ENCODE data around the gene STAM2.
"Not testable (repeated sequence)": the region's sequence is repeated elsewhere in the genome, so short reads cannot be mapped to it uniquely, and the experiment has no call there.

STAM2 gene

DNA sequence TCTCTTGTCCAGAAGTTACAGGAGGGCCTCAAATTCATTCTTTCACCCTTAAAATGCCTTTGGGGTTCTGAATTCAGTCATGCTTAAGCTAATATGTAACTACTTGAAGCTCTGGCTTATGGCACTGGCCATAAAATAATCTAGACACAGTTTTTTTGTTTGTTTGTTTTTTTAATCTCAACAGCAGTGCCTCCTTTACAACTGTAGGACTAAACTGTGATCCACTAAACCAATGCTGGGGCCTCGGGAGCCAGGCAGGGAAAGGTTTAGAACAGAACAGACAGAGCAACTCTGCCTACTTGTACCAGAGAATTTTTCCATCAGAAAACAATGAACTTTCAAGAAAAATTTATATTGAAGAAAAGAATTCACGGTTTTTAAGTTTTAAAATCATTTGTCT lies 1.7 kb downstream of the STAM2 start:
- TF ChIP-seq EZH2 (optimal IDR thresholded peaks at IDR 0.05; ENCODE audit: low read depth, low read length) = no peak
- TF ChIP-seq, protein P1, sequence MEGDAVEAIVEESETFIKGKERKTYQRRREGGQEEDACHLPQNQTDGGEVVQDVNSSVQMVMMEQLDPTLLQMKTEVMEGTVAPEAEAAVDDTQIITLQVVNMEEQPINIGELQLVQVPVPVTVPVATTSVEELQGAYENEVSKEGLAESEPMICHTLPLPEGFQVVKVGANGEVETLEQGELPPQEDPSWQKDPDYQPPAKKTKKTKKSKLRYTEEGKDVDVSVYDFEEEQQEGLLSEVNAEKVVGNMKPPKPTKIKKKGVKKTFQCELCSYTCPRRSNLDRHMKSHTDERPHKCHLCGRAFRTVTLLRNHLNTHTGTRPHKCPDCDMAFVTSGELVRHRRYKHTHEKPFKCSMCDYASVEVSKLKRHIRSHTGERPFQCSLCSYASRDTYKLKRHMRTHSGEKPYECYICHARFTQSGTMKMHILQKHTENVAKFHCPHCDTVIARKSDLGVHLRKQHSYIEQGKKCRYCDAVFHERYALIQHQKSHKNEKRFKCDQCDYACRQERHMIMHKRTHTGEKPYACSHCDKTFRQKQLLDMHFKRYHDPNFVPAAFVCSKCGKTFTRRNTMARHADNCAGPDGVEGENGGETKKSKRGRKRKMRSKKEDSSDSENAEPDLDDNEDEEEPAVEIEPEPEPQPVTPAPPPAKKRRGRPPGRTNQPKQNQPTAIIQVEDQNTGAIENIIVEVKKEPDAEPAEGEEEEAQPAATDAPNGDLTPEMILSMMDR (IDR thresholded peaks at IDR 0.05; ENCODE audit: low read length) = no peak
- TF ChIP-seq EZH2phosphoT487 (IDR thresholded peaks at IDR 0.05; ENCODE audit: low read length) = no peak
- Histone ChIP-seq H3K36me3 (replicated peaks; ENCODE audit: insufficient read depth, low read length) (no peaks in the 10 kb centered on the region), H3K79me2 (ENCODE audit: low read length) (peaks cover 58% of the 10 kb centered on the region), H3K4me3 (ENCODE audit: low read length) (no peak overlapping the region), H3K27ac (ENCODE audit: low read length) (no peak overlapping the region), H4K20me1 (ENCODE audit: insufficient read depth, low read length) (no peaks in the 10 kb centered on the region), H3K4me1 (ENCODE audit: low read length) (0 out of 2 replicates have a peak, but pooled peaks cover 4% of the 10 kb centered on the region), H3K4me2 (ENCODE audit: low read depth, low read length) (peak overlapping the region; percentile 78; the same call in 1 of the 2 replicates), H3K9ac (ENCODE audit: low read length) (no peak overlapping the region), H3K9me2 (replicated peaks; ENCODE audit: insufficient read depth, low read length) (no peaks in the 10 kb centered on the region), H3K9me3 (replicated peaks; ENCODE audit: insufficient read depth, low read length) (no peaks in the 10 kb centered on the region), H3F3A (ENCODE audit: insufficient read depth, low read length) (peaks cover 9% of the 10 kb centered on the region), H2AFZ (ENCODE audit: low read length) (no peak overlapping the region), H3K27me3 (replicated peaks; ENCODE audit: insufficient read depth, low read length) (no peaks in the 10 kb centered on the region)
- DNase-seq = no peak

GRCh38 chr2:152172201-152172785 lies 3.3 kb downstream of the STAM2 start:
- H3K9me3 ChIP-seq (replicated peaks; ENCODE audit: insufficient read depth, low read length); H3F3A ChIP-seq (ENCODE audit: insufficient read depth, low read length); H2AFZ ChIP-seq (ENCODE audit: low read length); H3K4me3 ChIP-seq (ENCODE audit: low read length); H3K36me3 ChIP-seq (replicated peaks; ENCODE audit: insufficient read depth, low read length); H3K27me3 ChIP-seq (replicated peaks; ENCODE audit: insufficient read depth, low read length); H4K20me1 ChIP-seq (ENCODE audit: insufficient read depth, low read length); H3K27ac ChIP-seq (ENCODE audit: low read length); H3K9ac ChIP-seq (ENCODE audit: low read length); H3K9me2 ChIP-seq (replicated peaks; ENCODE audit: insufficient read depth, low read length); H3K4me1 ChIP-seq (ENCODE audit: low read length); DNase-seq; H3K4me2 ChIP-seq (ENCODE audit: low read depth, low read length): not testable (repeated sequence)
- H3K79me2 ChIP-seq (ENCODE audit: low read length) = peaks cover 70% of the 10 kb centered on the region

DNA sequence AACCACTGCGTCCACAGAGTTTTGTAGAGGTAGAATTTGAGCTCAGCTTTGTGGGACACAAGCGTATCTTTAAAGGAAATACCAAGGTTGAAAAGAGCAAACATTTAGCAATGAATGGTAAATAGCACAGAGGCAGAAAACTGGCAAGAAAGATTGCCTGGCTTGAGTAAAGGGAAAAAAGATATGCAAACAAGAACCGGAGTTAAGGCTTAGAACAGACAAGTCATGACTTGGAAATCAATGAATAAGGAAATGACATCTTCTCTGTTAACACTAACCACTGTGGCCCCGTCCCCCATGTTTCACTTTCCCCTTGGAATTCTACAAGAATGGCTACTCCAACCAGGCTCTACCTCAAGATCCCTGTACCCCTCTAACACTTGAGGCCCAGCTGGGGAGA lies 3.8 kb downstream of the STAM2 start:
- no peaks in the 10 kb centered on the region for H3K9me3 ChIP-seq (replicated peaks; ENCODE audit: insufficient read depth, low read length)
- DNase-seq = no peak
- no peak overlapping the region for H3K27ac ChIP-seq (ENCODE audit: low read length)
- H3F3A ChIP-seq (ENCODE audit: insufficient read depth, low read length) = peaks cover 13% of the 10 kb centered on the region
- H3K9me2 ChIP-seq (replicated peaks; ENCODE audit: insufficient read depth, low read length) = no peaks in the 10 kb centered on the region
- H3K9ac ChIP-seq (ENCODE audit: low read length) = no peak overlapping the region
- H4K20me1 ChIP-seq (ENCODE audit: insufficient read depth, low read length) = no peaks in the 10 kb centered on the region
- H3K79me2 ChIP-seq (ENCODE audit: low read length) = peaks cover 73% of the 10 kb centered on the region
- no peak overlapping the region for H2AFZ ChIP-seq (ENCODE audit: low read length)
- H3K36me3 ChIP-seq (replicated peaks; ENCODE audit: insufficient read depth, low read length) = no peaks in the 10 kb centered on the region
- no peak overlapping the region for H3K4me2 ChIP-seq (ENCODE audit: low read depth, low read length)
- H3K4me1 ChIP-seq (ENCODE audit: low read length) = peaks cover 8% of the 10 kb centered on the region; the same call in 1 of the 2 replicates
- no peaks in the 10 kb centered on the region for H3K27me3 ChIP-seq (replicated peaks; ENCODE audit: insufficient read depth, low read length)
- TF ChIP-seq EZH2 (optimal IDR thresholded peaks at IDR 0.05; ENCODE audit: low read depth, low read length) (no peak), EZH2phosphoT487 (IDR thresholded peaks at IDR 0.05; ENCODE audit: low read length) (no peak)
- TF ChIP-seq, protein P1 (IDR thresholded peaks at IDR 0.05; ENCODE audit: low read length) = no peak
- H3K4me3 ChIP-seq (ENCODE audit: low read length) = no peak overlapping the region

DNA sequence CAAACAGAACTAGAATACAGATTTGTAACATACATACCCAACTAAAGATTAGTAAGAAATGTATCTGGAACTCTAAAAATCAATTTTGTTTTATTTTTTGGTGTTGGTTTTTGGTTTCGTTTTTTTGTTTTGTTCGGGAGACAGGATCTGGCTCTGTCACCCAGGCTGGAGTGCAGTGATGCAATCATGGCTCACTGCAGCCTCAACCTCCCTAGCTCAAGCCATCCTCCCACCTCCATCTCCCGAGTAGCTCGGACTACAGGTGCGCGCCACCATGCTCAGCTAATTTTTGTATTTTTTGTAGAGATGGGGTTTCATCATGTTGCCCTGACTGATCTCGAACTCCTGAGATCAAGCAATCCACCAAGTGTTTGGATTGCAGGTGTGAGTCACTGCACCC lies 6.4 kb downstream of the STAM2 start:
- H3K9ac ChIP-seq (ENCODE audit: low read length); H3K36me3 ChIP-seq (replicated peaks; ENCODE audit: insufficient read depth, low read length); H3K4me3 ChIP-seq (ENCODE audit: low read length); H4K20me1 ChIP-seq (ENCODE audit: insufficient read depth, low read length); H3K27ac ChIP-seq (ENCODE audit: low read length); H3K4me2 ChIP-seq (ENCODE audit: low read depth, low read length); H2AFZ ChIP-seq (ENCODE audit: low read length); DNase-seq; H3K27me3 ChIP-seq (replicated peaks; ENCODE audit: insufficient read depth, low read length); H3K9me3 ChIP-seq (replicated peaks; ENCODE audit: insufficient read depth, low read length); H3K9me2 ChIP-seq (replicated peaks; ENCODE audit: insufficient read depth, low read length); H3F3A ChIP-seq (ENCODE audit: insufficient read depth, low read length): not testable (repeated sequence)
- Histone ChIP-seq H3K4me1 (ENCODE audit: low read length) (peaks cover 14% of the 10 kb centered on the region), H3K79me2 (ENCODE audit: low read length) (peaks cover 88% of the 10 kb centered on the region)

- peaks cover 14% of the 10 kb centered on the region for H3K4me1 ChIP-seq (ENCODE audit: low read length)
- not testable (repeated sequence) for H4K20me1 ChIP-seq (ENCODE audit: insufficient read depth, low read length); H3K9me3 ChIP-seq (replicated peaks; ENCODE audit: insufficient read depth, low read length); DNase-seq; H3K9me2 ChIP-seq (replicated peaks; ENCODE audit: insufficient read depth, low read length); H3K36me3 ChIP-seq (replicated peaks; ENCODE audit: insufficient read depth, low read length); H2AFZ ChIP-seq (ENCODE audit: low read length); H3K27me3 ChIP-seq (replicated peaks; ENCODE audit: insufficient read depth, low read length); H3F3A ChIP-seq (ENCODE audit: insufficient read depth, low read length)
- peak overlapping the region; percentile 63 for H3K4me2 ChIP-seq (ENCODE audit: low read depth, low read length)
- H3K79me2 ChIP-seq (ENCODE audit: low read length) = peaks cover 89% of the 10 kb centered on the region
- peak overlapping the region; percentile 39; the same call in 1 of the 2 replicates for H3K4me3 ChIP-seq (ENCODE audit: low read length)
- peak overlapping the region; percentile 39; the same call in 1 of the 2 replicates for H3K27ac ChIP-seq (ENCODE audit: low read length)
- H3K9ac ChIP-seq (ENCODE audit: low read length) = peak overlapping the region; percentile 26; the same call in 1 of the 2 replicates
Observed at GRCh38 chr2:152167470-152167869, 8.1 kb downstream of the STAM2 start.
